ENCODE results near the gene CPEB4. TPM values are rescaled to one million over a fixed set of nuclear protein-coding genes. Genes with fewer than 3 reads are reported as not detected.

Gene CPEB4
- total RNA-seq, 2 experiments from 2014 or later = 11.4 to 11.9 TPM

- Mint-ChIP-seq H3K27ac (no peak overlapping the region), H3K4me3 (no peak overlapping the region), H3K27me3 (peaks cover 18% of the 10 kb centered on the region), H3K9me3 (peaks cover 2% of the 10 kb centered on the region), H3K36me3 (no peaks in the 10 kb centered on the region), H3K4me1 (ENCODE audit: low read depth) (no peaks in the 10 kb centered on the region)
- ChIA-PET CTCF (interaction anchor here (1.5 kb wide), 1 partner anchor 11 kb away, joined by 4 read pairs; no protein-coding TSS in a partner anchor), POLR2A (no interaction called here)
- intact Hi-C loops (cut with micrococcal nuclease) = no loop called here
- DNase-seq = no peak
Measured at GRCh38 chr5:173984218-173984617, 96.1 kb downstream of the CPEB4 start.

DNA sequence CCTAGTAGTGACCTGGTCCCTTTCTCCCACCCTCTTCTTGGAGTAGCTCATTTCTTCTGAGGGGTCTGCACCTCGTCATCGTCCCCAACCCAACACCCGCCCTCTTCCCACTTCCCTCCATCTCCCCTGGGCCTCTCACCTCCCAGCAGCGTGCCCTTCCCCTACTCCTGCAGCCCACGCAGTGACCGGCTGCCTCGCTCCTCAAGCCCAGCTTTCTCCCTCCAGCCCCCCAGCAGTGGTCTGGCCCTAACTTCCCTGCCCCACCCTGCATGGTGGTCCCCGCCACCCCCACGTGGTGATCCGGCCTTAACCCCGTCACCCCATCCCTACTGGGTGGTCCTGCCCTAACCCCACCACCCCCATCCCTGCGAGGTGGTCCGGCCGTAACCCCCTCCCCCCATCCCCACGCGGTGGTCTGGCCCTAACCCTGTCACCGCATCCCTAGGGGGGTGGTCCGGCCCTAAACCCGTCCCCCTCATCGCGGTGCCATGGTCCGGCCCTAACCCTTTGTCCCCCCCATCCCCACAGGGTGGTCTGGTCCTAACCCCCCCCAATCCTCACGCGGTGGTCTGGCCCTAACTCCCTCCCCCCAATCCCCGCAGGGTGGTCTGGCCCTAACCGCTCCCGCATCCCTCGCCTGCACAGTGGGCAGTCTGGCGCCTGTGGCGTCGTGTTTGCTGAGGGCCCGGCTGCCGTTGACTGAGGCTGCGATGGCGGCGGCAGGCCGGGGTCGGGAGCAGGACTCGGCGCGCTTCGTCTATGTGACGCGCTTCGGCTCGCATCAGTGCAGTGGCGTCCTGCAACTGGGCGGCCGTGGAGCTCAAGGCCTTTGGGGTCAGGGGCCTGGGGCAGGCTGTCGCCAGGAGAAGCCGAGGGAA is 100.6 kb downstream of the CPEB4 start, which contains the start of gene C5orf47:
Gene C5orf47 (plus strand): TSS at position 617 of the 878 bp plus-strand sequence. CDS start 94 bp downstream, at position 711.
- POLR2A ChIA-PET = no interaction called here
- no peaks in the 10 kb centered on the region for H3K9me3 Mint-ChIP-seq
- CTCF ChIA-PET = interaction anchor here (1.0 kb wide), 1 partner anchor 64 kb away, joined by 3 read pairs; no protein-coding TSS in a partner anchor
- H3K27me3 Mint-ChIP-seq = peaks cover 1% of the 10 kb centered on the region
- intact Hi-C loops (cut with micrococcal nuclease) = no loop called here
- H3K4me1 Mint-ChIP-seq (ENCODE audit: low read depth) = no peaks in the 10 kb centered on the region
- no peak within 1 kb of the TSS for H3K27ac Mint-ChIP-seq
- H3K4me3 Mint-ChIP-seq = no peak within 1 kb of the TSS
- H3K36me3 Mint-ChIP-seq = no peaks in the 10 kb centered on the region
- no peak for DNase-seq

DNA sequence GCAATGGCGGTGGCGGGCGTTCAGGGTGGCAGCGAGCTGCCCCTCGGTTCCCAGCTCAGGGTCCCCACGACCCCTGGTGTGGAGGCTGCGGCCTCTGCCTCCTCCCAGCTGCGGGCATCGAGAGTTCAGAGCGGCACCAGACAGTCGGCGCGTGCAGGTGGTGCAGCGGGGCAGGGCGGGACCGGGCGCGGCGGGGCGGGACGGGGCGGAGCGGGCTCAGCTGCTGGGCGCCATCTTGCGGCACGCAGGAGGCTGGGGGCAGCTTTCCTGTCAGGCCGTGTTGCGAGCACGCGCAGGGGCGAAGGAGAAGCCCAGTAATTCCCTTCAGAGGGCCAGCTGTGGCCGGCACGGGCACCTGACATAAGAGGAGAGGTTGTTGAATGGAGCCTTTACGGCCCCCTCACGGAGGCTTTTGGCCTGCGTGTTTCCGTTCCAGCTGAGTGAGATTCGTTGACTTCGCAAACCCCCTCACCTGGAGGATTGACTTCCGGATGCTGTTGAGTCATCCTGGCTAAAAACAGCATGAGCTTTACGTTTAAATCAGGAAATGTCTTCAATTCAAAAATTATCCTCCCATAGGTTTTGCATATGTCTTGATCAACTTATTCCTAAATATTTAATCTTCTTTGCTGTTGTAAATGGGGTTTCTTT is 101.4 kb downstream of the CPEB4 start:
- H3K27me3 Mint-ChIP-seq = peaks cover 5% of the 10 kb centered on the region
- H3K27ac Mint-ChIP-seq = no peak overlapping the region
- POLR2A ChIA-PET = no interaction called here
- no peak overlapping the region for H3K4me3 Mint-ChIP-seq
- H3K9me3 Mint-ChIP-seq = no peaks in the 10 kb centered on the region
- H3K36me3 Mint-ChIP-seq = no peaks in the 10 kb centered on the region
- CTCF ChIA-PET = no interaction called here
- no peaks in the 10 kb centered on the region for H3K4me1 Mint-ChIP-seq (ENCODE audit: low read depth)
- DNase-seq = no peak
- intact Hi-C loops (cut with micrococcal nuclease) = no loop called here

DNA sequence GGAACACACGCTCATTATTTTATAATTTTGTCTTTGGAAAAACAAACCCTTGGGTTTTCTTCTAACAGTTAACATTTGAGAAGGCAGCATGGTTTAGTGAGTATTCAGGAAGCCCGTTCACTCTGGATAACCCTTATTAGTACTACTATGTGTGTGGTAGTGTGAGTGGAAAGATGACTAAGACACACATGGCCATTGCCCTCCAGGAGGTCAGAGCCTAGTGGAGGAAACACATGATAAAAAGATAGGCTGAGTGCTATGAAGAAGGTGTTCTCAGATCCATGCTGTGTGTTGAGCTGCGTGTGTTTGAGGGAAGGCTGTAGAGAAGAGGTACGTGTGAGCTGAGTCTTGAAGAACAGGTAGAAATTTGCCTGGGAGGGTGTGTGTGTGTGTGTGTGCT is 109.2 kb downstream of the CPEB4 start:
- Mint-ChIP-seq H3K9me3 (no peaks in the 10 kb centered on the region), H3K4me3 (no peak overlapping the region), H3K36me3 (no peaks in the 10 kb centered on the region), H3K4me1 (ENCODE audit: low read depth) (no peaks in the 10 kb centered on the region), H3K27me3 (peaks cover 19% of the 10 kb centered on the region), H3K27ac (no peak overlapping the region)
- ChIA-PET CTCF (no interaction called here), POLR2A (no interaction called here)
- intact Hi-C loops (cut with micrococcal nuclease) = no loop called here
- DNase-seq = no peak

- H3K27ac Mint-ChIP-seq = no peak overlapping the region
- no peaks in the 10 kb centered on the region for H3K36me3 Mint-ChIP-seq
- H3K9me3 Mint-ChIP-seq = no peaks in the 10 kb centered on the region
- intact Hi-C loops (cut with micrococcal nuclease) = no loop called here
- peaks cover 20% of the 10 kb centered on the region for H3K27me3 Mint-ChIP-seq
- no peaks in the 10 kb centered on the region for H3K4me1 Mint-ChIP-seq (ENCODE audit: low read depth)
- POLR2A ChIA-PET = no interaction called here
- DNase-seq = no peak
- no peak overlapping the region for H3K4me3 Mint-ChIP-seq
- CTCF ChIA-PET = no interaction called here
Measured at GRCh38 chr5:173998531-173998930, 110.4 kb downstream of the CPEB4 start.

- Mint-ChIP-seq H3K27me3 (peaks cover 18% of the 10 kb centered on the region), H3K4me1 (ENCODE audit: low read depth) (no peaks in the 10 kb centered on the region), H3K36me3 (no peaks in the 10 kb centered on the region), H3K9me3 (no peaks in the 10 kb centered on the region), H3K27ac (no peak overlapping the region), H3K4me3 (no peak overlapping the region)
- POLR2A ChIA-PET = no interaction called here
- no peak for DNase-seq
- intact Hi-C loops (cut with micrococcal nuclease) = no loop called here
- CTCF ChIA-PET = no interaction called here
Measured at GRCh38 chr5:174000076-174000475, 111.9 kb downstream of the CPEB4 start.

DNA sequence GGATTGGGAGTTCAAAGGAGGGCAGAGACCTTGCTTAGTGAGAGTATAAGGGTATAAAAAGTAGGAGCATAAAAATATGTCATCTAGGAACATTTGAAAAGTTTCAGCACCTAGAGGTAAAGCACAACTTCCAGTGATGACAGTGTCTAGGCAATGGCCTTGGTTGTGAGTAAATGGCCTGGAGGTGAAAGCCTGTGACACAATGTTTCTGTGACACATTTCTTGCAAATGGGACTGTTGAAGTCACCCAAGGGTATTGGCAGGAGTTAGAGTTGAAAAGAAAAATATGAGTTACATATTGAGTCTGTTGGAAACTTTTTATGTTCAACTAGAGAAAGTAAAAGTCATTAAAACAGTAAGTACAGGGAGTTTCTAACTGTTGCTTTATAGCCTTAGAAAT is 115.6 kb downstream of the CPEB4 start:
- Mint-ChIP-seq H3K27ac (no peak overlapping the region), H3K4me3 (no peak overlapping the region), H3K36me3 (no peaks in the 10 kb centered on the region), H3K4me1 (ENCODE audit: low read depth) (no peaks in the 10 kb centered on the region), H3K9me3 (no peaks in the 10 kb centered on the region), H3K27me3 (peaks cover 8% of the 10 kb centered on the region)
- ChIA-PET POLR2A (no interaction called here), CTCF (no interaction called here)
- intact Hi-C loops (cut with micrococcal nuclease) = no loop called here
- DNase-seq = no peak

DNA sequence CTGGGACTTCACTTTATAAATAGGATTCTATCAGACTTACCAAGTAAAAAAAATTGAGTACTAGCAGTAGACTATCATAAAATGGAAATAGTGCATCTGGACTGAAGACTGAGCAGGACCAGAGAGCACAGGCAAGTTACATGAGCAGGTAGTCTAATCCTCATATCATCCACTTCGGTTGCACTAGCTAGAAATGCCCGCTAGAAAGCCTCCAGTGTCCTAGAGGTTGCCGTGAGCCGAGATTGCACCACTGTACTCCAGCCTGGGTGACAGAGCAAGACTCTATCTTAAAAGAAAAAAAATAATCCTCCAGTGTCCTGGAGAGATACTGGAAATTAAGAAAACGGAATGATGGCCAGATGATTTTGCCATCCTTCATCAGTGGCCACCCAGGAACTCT is 120.8 kb downstream of the CPEB4 start:
- CTCF ChIA-PET = no interaction called here
- H3K4me3 Mint-ChIP-seq = no peak overlapping the region
- no peak overlapping the region for H3K27ac Mint-ChIP-seq
- intact Hi-C loops (cut with micrococcal nuclease) = no loop called here
- no peaks in the 10 kb centered on the region for H3K36me3 Mint-ChIP-seq
- H3K4me1 Mint-ChIP-seq (ENCODE audit: low read depth) = no peaks in the 10 kb centered on the region
- POLR2A ChIA-PET = no interaction called here
- DNase-seq = no peak
- H3K27me3 Mint-ChIP-seq = peaks cover 6% of the 10 kb centered on the region
- no peaks in the 10 kb centered on the region for H3K9me3 Mint-ChIP-seq

GRCh38 chr5:174010365-174010764 is 122.2 kb downstream of the CPEB4 start:
- no peaks in the 10 kb centered on the region for H3K9me3 Mint-ChIP-seq
- intact Hi-C loops (cut with micrococcal nuclease) = no loop called here
- POLR2A ChIA-PET = no interaction called here

DNA sequence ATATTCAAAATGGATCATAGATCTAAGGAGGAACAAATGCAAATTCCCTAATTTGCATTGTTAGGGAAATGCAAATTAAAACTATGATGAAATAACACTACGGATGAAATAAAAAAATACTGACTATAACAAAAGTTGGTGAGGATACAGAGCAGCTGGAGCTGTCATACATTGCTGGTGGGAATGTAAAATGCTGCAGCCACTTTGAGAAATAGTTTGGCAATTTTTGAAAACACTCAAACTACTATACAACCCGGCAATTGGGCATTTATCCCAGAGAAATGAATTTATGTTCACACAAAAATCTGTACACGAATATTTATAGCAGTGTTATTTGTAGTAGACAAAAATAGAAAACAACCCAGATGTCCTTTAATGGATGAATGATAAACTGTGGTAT is 123.3 kb downstream of the CPEB4 start:
- H3K27ac Mint-ChIP-seq = no peak overlapping the region
- H3K4me1 Mint-ChIP-seq (ENCODE audit: low read depth) = no peaks in the 10 kb centered on the region
- H3K4me3 Mint-ChIP-seq = no peak overlapping the region
- ChIA-PET CTCF (no interaction called here), POLR2A (no interaction called here)
- DNase-seq = no peak
- H3K27me3 Mint-ChIP-seq = peaks cover 2% of the 10 kb centered on the region
- H3K9me3 Mint-ChIP-seq = no peaks in the 10 kb centered on the region
- intact Hi-C loops (cut with micrococcal nuclease) = no loop called here
- no peaks in the 10 kb centered on the region for H3K36me3 Mint-ChIP-seq

More at GRCh38 chr5:174010365-174010764, 122.2 kb downstream of the CPEB4 start:
- Mint-ChIP-seq H3K36me3 (no peaks in the 10 kb centered on the region), H3K4me1 (ENCODE audit: low read depth) (no peaks in the 10 kb centered on the region), H3K4me3 (no peak overlapping the region), H3K27me3 (peaks cover 6% of the 10 kb centered on the region), H3K27ac (no peak overlapping the region)
- CTCF ChIA-PET = no interaction called here
- no peak for DNase-seq
